HG03025 (cell line): Measurements from ENCODE around the gene SNAPC4.

Source experiments
- ATAC-seq: cut with Tn5 transposase; IDR thresholded peaks from one replicate; pipeline ENCODE4 v1.9.1; 2021; ENCODE audit warnings: mild to moderate bottlenecking, moderate library complexity; ENCODE audit not compliant: unreplicated experiment, low FRiP score

SNAPC4 gene

DNA sequence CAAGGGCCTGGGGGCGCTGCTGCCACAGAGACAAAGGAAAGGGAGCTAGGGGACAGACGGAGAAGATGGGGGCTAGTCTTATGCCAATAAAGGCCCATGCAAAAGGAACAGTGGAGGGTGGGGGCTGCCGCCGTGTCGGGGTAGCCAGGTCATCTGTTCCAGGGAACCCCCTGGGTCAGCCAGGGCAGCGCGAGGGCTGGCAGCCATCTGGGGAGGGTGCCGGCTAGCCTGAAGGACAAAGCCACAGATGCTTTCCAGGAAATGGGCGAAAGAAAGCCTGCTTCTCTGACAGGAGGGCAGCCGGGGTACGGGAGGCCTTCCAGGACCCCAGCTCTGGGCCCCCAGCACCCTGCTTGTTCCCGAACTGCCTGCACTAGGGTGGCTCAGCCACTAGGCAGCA, 24.9 kb downstream of the SNAPC4 start:
- ATAC-seq = no peak

DNA sequence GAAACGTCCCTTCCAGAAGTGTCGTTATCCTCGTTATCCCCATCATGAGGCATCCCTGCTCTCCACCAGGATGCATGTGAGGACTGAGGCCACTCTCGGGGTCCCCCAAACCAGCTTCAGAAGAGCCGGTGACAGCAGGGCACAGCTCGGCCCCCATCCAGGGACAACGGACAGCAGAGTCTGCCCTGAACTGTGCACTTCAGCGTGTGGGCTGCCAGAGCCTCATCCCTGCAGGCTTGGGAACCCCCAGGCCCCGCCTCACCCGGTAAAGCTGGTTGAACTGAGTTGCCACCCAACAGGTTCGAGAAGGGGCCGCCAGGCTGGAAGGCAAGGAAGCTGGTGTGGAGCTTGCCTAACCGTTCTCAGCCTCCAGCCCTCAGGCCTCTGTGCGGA, 25.8 kb downstream of the SNAPC4 start:
- no peak for ATAC-seq

DNA sequence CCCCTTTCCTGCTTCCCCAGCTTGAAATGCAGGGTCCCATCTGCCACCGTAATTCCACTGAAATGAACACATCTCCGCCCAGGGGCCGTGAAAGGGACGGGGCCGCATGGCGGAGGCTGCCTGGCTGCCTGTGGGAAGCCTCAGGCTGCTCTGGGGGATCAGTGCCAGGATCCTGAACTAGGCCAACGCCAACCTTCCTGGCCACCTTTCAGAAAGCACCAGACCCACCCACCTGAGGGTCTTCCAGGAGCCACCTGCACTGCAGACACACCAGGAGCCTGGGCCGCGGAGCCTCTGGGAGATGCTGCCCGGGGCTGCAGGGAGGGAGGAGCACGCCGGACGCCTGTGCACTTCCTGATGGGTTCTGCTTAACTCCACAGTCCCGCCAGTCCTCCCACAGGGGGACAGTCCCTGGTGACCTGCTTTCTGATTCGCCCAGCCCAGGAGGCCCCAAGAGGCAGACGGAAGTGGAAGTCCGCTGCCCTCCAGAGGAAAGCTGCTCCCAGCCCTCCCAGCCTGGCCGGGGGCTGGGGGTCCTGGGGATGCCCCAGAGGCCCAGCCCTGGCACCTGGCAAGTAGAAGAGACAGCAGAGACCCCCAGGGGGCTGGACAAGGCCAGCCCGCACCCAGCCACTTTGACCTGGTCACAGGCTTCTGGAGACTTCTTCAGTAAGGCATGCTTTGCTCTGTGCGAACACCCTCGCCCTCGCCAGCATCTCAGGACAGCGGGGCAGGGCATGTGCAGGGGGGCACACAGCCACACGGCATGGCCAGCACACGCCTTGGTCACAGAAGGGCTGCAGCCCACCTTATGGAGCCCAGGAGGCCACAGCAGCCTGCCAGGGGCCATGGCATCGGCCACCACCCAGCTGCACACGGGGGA, 26.4 kb downstream of the SNAPC4 start, which contains the start of gene CARD9:
Gene CARD9 (minus strand): TSS at position 370 of the 883 bp plus-strand sequence. CDS start 1,591 bp downstream, outside the sequence.
- ATAC-seq = no peak

DNA sequence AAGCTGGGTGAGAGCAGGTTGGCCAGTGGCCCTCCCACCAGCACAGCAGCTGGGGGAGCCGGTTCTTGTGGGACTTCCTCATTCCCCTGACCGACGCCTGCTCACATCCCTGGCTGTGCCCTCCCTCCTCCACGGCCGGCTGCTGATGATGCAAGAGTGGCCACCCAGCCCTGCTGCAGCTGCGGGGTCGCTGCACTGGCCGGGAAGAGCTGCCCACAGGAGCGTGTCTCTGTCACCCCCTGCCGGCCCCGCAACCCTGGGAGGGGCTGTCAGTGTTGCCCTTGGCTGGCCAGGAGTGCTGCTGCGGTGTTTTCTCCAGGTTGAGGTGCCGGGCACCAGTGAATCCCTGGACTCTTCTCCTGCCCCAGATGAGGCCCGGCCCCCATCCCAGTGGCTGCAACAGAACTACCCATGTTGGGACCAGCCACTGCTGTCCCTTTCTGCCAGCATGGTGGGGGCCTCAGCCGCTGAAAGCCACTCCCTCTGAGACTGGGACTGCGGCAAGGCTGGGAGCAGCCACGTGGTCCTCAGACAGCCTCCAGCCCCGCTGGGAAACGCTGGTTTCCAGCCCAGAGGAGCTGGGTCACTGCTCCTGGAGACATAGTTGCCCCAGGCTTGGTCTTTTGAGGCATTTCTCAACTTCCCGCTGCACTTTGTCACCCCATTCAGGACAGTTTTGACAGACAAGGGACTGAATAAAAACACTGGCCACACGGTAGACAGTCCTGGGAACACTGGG, 27.2 kb downstream of the SNAPC4 start:
- ATAC-seq = no peak

DNA sequence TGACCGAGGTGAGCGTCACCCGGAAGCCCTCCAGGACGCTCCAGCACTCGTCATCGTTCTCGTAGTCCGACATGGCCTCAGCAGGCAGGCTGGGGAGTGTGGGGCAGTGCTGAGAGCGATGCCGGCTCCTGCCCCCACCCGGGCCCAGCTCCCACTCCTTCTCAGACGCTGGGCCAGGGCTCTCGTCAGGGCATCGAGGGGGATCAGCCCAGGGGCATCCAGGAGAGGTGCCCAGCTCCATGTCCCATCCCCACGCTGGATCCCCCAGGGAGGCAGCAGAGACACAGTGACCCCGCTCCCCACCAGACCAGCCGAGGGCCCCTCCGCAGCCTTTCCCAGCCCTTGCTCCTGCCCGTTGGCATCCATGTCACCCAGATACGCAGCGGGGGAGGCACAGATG, 28.0 kb downstream of the SNAPC4 start:
- no peak for ATAC-seq

DNA sequence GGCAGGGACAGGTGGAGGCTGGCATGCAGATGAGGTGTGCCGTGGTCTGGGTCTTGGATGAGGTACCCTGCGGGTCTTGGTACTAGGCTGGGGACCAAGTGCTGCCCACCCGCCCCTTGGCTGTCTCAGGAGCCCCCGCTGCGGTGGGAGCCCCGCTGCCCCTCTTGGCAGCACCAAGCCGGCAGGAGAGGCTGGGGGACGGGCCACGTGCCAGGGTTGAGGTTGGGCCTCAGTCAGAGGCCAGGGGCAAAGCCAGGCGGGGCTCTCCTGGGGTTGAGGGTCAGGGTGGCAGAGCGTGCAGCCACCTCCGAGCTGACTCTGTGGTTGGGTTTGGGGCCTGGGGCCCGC, 28.5 kb downstream of the SNAPC4 start:
- no peak for ATAC-seq

DNA sequence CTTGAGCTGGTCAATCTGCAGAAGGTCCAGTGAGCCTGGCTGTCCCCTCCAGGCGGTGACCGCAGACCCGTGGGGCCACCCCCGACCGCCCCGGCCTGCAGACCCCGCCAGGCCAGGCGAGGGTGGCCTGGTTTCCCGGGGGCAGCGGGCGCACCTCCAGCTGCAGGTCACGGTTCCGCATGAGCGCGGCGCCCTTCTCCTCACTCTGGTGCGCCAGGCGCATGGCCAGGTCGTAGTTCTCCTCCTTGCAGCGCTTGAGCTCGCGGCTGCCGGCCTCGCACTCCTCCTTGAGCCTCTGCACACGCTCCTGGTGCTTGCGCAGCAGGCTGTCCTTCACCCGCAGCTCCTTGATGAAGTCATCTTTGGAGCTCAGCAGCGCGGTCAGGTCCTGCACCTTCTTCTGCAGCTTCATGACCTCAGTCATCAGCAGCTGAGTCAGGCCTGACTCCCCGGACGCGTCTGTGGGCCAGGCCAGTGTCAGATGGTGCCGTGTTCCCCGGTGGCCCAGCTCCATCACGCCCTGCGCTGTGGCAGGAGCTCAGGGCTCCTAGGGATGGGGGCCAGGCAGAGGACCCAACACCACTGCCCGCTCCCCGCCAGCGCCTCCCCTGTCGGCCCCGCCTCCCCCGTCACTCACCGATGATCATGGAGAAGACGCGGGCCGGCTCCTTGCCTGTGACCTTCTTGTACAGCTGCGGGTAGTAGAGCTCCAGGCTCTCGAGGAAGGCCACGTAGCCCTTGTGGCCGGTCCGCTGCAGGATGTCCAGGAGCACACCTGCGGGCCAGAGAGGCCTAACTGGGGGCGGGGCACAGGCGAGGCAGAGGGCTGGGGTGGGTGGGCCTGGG, 29.1 kb downstream of the SNAPC4 start:
- ATAC-seq = no peak

DNA sequence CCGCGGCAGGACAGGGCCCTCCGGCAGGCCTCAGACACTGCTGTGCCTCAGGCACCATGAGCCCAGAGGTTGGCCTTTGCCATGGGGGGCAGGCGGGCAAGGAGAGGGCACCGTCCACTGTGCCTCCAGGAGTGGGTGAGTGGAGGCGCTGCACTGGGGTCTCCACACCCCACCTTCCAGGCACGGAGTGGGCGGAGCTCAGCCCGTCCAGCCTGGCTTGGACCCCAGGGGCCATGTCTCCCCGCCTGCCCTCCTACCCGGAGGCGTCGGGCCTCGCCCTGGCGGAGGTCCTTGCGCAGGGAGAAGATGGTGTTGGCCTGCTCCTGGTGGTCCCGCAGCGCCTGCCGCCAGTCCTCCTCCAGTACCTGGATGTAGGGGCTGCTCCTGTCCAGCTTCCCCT, 29.9 kb downstream of the SNAPC4 start:
- no peak for ATAC-seq

DNA sequence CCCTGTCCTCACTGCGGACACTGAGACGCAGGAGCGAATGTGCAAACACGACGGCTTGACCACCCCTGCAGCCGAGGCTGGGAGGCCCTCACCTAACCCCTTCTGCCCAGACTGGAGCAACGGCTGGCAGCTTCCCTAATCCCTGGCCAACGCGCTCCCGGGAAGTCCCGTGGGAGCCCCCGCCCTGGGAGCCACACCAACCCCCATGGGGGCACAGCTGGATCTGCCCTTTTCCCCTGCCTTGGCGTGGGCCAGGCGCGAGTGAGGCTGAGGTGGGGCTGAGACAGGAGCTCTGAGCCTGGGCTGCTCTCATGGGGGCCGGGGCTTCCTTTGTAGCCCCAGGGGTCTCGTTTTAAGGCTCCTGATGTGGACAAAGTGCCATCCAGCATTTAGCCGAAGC, 31.8 kb downstream of the SNAPC4 start:
- ATAC-seq = no peak

DNA sequence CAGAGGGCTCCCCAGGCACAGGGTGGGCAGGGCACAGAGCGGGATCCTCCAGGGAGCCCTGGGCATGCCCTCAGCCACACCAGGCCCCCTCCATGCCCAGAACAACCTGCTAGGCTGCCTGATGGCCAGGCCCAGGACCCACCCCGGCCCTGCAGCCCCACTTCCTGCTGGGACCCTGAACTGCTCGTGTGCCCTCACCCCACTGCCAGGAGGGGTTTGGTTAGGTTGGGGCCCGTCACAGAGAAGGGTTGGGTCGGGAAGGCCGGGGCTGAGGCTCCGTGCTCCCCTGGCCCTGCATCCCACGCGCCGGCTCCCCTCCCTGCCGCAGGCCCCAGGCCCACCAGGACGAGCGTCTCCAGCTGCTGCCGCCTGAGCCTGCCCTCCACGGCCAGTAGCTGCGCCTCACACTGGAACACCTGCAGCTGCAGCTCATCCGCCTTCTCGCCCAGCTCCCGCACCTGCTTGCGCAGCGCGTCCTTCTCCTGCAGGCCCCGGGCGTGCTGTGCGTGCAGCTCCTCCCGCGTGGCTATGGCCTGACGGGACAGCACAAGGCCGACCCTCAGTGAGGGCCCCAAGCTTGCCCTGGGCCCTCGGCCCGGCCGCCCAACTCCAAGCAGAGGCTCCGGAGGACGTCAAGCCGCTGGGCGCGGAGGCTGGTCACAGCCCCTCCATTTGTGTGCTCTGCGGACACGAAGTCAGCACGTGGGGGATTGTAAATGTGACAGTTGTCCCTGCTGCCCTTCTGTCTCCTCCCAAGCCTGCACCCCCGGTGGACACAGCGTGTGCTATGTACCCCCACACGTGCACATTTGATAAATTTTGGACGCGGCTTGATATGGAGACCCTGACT, 32.4 kb downstream of the SNAPC4 start:
- ATAC-seq = no peak

DNA sequence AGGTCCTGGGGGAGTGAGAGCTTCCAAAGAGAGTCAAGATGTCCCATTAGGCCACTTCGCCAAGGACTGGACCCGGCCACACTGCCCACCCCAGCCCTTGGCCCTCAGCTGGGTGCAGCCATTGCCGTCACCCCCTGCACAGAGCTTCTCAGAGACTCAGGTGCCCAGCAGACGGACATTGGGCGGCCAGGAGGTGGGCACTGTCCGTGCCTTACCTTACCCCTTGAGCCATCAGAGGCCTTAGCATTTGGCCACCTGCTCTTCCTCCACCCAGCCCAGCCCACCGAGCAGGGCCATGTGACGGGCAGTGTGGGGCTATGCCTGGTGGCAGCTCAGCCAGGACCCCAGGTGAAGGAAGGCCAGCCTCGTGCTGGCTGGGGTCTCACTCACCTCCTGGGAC, 33.1 kb downstream of the SNAPC4 start:
- no peak for ATAC-seq

DNA sequence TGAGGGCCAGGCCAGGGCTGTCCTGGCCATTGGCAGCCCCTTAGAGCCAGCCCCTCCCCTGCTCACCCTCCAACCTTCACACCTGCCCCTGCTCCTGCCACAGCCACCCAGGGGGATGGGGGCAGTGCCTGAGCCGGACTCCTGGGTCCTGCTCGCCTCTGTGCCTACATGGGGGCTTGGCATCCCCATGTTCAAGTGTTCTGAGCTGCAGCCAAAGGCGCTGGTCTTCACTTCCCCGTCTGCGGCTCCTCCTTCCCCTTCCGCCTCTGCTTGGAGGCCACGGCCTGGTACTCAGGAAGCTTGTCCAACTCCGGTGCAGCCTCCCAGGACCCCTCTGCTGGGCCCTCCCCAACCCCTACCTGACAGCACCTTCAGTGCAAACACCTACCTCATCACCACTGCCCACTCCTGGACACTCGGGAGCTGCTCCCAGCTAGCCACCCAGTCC, 34.2 kb downstream of the SNAPC4 start:
- ATAC-seq = no peak

DNA sequence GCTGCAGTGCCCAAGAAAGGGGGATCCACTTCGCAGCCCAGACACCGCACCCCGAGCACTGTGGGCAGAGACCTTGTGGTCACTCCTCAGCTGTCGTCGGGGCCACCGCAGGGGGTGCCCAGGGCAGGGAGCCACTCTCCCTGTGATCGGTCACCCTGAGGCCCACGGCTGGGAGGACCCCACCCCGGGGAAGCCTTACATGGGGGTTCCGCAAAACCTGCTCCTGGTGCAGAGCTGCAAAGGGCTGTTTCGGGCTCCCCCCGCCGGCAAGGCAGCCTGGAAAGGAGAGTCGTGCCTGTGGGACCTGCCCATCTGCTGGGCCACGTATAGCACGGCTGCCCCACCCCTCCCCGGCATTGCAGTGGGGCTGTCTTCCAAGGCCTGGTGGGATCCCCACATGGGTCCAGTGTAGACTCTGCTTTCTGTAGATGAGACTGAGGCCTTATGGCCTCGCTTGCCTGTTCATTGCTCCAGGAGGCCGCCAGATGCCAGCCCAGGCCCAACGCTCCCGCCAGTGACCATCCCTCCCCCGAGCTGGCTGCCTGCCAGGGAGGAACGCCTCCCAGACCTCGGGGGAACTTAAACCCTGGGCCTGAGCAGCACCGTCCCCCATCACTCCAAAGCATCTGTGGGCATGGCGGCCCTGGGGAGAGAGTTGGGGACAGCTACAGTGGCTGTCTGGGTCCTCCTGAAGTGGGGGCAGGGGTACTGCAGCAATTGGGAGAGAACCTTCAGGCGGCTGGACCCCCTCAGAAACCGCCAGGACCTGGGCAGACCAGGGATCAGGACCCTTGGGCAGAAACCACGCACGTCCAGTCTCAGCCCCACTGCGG, 34.8 kb downstream of the SNAPC4 start:
- no peak for ATAC-seq

DNA sequence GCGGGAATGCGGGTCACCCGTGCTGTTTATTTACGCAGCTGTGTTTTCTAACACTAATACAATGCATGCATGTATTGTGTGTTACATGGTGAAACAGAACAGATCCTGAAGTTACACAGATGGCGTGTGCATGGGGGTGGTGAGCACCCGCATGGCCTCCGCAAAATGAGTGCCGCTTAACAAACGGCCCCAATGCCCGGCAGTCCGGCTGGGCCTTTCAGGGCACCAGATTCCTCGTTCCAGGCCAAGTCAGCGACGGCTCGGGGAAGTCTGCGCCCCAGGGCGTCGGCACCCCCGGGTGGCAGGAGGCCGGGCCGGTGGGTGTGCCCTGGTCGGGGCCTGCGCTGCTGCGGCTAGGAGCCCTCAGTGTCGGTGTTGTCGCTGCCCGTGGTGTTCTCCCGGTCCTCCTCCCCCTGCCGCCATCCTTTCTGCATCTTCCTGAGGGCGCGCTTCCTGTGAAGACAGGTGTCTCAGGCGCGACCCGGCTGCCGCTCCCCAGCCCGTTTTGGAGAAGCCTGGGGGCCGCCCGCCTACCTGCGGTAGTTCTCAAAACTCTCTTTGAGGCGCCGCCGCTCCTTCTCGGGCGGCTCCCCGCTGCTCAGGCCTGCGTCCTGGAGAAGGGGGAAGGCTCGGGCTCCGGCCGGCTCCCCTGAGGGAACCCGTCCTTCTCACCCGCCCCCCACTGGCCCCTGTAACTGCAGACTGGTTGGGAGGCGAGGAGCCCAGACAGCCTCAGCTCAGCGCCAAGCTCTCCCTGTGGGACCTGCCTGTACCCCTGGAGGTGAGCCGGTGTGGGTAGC, 35.8 kb downstream of the SNAPC4 start:
- no peak for ATAC-seq

DNA sequence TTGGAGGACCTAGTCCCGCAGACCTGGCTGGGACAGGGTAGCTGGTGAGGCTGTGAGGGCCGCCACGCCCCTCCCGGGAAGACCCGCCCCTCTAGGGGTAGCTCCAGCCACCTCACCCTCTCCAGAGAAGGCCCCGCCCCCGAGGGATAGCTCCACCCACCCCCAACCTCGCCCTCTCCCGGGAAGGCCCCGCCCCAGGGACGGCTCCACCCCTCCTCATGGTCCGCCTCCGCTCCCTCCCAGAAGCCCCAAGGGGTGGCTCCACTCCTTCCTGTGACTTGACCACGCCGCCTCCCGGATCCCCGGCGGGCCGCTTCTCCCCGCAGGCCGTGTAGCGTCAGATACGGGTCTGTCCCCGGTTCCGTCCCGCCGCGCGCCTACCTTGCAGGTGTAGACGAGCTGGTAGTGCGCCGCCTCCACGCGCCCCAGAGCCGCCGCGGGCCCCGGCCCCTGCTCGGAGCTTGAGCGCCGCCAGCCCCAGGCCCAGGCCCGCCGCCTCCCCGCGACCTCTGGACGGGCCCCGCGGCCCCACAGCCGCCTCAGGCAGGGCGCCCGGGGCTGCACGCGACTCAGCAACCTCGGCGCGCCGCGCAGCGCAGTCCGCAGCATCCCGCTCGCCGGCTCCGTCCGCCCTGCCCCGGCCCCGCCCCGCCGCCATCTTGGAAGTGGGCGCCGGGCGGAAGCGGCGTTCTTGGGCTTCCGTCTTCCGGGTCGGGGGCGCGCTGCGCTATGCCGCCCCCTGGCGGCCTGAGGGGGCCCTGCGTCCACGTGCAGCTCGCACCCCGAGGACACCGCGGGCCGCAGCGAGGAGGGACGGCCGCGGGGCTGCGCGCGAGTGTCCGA, 36.6 kb downstream of the SNAPC4 start, which contains the start of gene DNLZ:
Gene DNLZ (minus strand): TSS at position 639 of the 843 bp plus-strand sequence. CDS start 30 bp downstream, at position 609.
- ATAC-seq = peak; percentile 64

DNA sequence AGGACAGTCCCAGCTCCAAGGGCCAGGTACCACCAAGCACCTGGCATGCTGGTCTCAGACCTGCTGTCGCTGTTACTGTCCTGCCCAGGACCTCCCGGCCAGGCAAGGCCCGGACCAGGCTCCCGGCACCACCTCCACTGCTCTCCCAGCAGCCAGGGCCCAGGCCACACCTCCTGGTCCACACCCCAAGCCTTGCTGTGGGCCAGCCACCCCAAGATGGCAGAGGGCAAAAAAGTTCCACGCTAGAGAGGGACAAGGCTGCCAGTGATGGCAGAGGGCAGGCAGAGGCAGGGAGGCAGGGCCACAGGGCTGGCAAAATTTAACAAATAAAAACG, 37.6 kb downstream of the SNAPC4 start:
- no peak for ATAC-seq

DNA sequence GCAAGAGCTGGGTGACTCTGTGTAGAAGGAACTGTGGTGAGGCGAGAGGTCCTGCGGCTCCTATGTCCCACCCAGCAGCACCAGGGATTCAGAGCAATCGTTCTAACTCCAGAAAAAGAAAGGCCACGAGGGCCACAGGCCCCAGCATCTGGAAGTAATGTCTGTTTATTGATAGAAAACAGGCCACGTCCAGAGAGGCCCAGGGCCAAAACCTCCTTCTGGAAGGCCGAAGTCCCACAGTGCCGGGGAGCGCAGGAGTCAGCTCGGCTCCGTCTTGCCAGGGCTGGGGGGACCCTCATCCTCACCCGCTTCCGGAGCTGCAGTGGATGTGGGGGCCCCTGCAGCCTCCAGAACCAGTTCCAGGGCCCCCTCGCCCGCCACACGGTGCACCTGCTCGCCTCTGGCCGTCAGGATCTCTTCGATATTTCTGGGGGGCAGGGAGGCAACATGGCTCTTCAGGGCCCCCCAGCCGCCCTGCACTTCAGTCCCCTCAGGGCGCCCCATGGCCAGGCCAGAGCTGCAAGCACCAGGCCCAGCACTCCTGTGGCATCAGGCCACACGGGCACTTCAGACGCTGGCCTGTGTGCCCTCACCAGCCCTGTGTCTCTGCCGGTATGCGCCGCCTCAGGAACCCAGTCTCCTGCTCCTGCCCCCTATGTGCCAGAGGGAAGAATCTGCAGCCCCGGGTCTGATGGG, 38.1 kb downstream of the SNAPC4 start:
- ATAC-seq = no peak
